Lung (tissue), 12 donors: Measurements from ENCODE around the gene TBX3. TPM values are rescaled to one million over a fixed set of nuclear protein-coding genes. Genes with fewer than 3 reads are reported as not detected.
"Not testable (repeated sequence)": the region's sequence is repeated elsewhere in the genome, so short reads cannot be mapped to it uniquely, and the experiment has no call there.

Experiments used
- ATAC-seq: fragments of 200-7000 bp; cut with Tn5 transposase; one replicate; pipeline ENCODE4 v1.9.1; 2020; ENCODE audit warnings: moderate number of reproducible peaks; ENCODE audit not compliant: insufficient read depth, low FRiP score
- DNase-seq, 3 donors: peaks; one replicate each; pipeline ENCODE4 v3.0.0-alpha.2; 2013 to 2017
- H3K27ac ChIP-seq, 2 donors: one replicate each; pipeline ENCODE4 v1.5.1; 2013; ENCODE audit warnings: mild to moderate bottlenecking in 2 of 2, moderate library complexity in 2 of 2, control low read depth in 1 of 2, inconsistent platforms in 1 of 2, low read depth in 1 of 2, low read length in 1 of 2
- H3K27me3 ChIP-seq, 3 donors: one replicate each; pipeline ENCODE4 v1.5.1; 2013; ENCODE audit warnings: low read length in 2 of 3; ENCODE audit not compliant: control insufficient read depth in 3 of 3, insufficient read depth in 3 of 3
- H3K36me3 ChIP-seq, 4 donors: one replicate each; pipeline ENCODE4 v1.5.1; 2013; ENCODE audit warnings: low read length in 4 of 4, mild to moderate bottlenecking in 1 of 4, moderate library complexity in 1 of 4; ENCODE audit not compliant: control insufficient read depth in 4 of 4, insufficient read depth in 4 of 4
- H3K4me1 ChIP-seq, 5 donors: one replicate each; pipeline ENCODE4 v1.5.1; 2013; ENCODE audit warnings: low read length in 5 of 5, mild to moderate bottlenecking in 2 of 5, moderate library complexity in 1 of 5; ENCODE audit not compliant: control insufficient read depth in 5 of 5, insufficient read depth in 5 of 5
- H3K4me3 ChIP-seq: one replicate; pipeline ENCODE4 v1.5.1; 2013; ENCODE audit warnings: mild to moderate bottlenecking, control low read depth, moderate library complexity
- H3K9ac ChIP-seq, 2 donors: one replicate each; pipeline ENCODE4 v1.5.1; 2013; ENCODE audit warnings: low read length in 2 of 2, control low read depth in 1 of 2; ENCODE audit not compliant: insufficient read depth in 1 of 2
- H3K9me3 ChIP-seq, 4 donors: one replicate each; pipeline ENCODE4 v1.5.1; 2013; ENCODE audit warnings: low read length in 3 of 4, mild to moderate bottlenecking in 1 of 4, moderate library complexity in 1 of 4; ENCODE audit not compliant: control insufficient read depth in 4 of 4, insufficient read depth in 3 of 4
- CTCF ChIP-seq: IDR thresholded peaks from 2 replicates; pipeline ENCODE4 v1.5.1; 2012; ENCODE audit warnings: mild to moderate bottlenecking; ENCODE audit errors: control extremely low read depth, extremely low read depth
- WGBS, 2 donors: extraction: QIAGEN DNeasy Blood & Tissue Kit; methylation state at CpG; one replicate each; pipeline ENCODE4 v1.1.7; 2013; 5-methylcytosine and 5-hydroxymethylcytosine counted together
- polyA plus RNA-seq, 2 donors: library from polyadenylated mRNA; stranded (reverse); fragments of 200-250 nt; gene quantifications; one replicate each; pipeline ENCODE4 v1.2.1, GENCODE V29; 2013
- total RNA-seq, 2 donors: library from RNA; depleted of rRNA in 1 of 2; stranded (reverse); fragments of >200 nt in 1 of 2; gene quantifications; one replicate each; pipeline ENCODE4 v1.2.1, GENCODE V29; 2014 to 2021
- donor health status: control.
- donor health status: control.
- donor health status: Bipolar disorder and iron deficiency.
- donor health status: healthy.
- donor health status: DM: yes; HTN: yes; CAD: no.

The TBX3 gene
- total and polyA plus RNA-seq, 4 donors = 19.3 to 126 (median 39.6) TPM

- Histone ChIP-seq H3K27me3 (no peaks in the 10 kb centered on the region), H3K4me1 (peaks cover 0 to 1% (median 0%) of the 10 kb centered on the region in 5 donors), H3K36me3 (no peaks in the 10 kb centered on the region), H3K9me3 (peaks cover 0 to 8% (median 1%) of the 10 kb centered on the region in 4 donors), H3K4me3 (no peak overlapping the region), H3K27ac (no peak overlapping the region), H3K9ac (no peak overlapping the region)
- no peak for TF ChIP-seq CTCF
- ATAC-seq (no peak), DNase-seq (peak in 2 of 3 donors; percentile 46 to 69)
- WGBS, 2 donors = 25 to 41% methylated on average over 4 of the region's 4 CpGs
Observed at GRCh38 chr12:114711689-114712152, 27.7 kb upstream of the TBX3 start.

- Histone ChIP-seq H3K4me3 (no peak overlapping the region), H3K27ac (no peak overlapping the region), H3K27me3 (no peaks in the 10 kb centered on the region), H3K4me1 (peaks cover 0 to 1% (median 0%) of the 10 kb centered on the region in 5 donors), H3K9me3 (peaks cover 0 to 8% (median 1%) of the 10 kb centered on the region in 4 donors), H3K9ac (peak overlapping the region in 1 of 2 donors; percentile 18), H3K36me3 (no peaks in the 10 kb centered on the region)
- ATAC-seq = no peak
- 28 to 51% methylated on average over 7 of the region's 7 CpGs for WGBS, 2 donors
- no peak for DNase-seq
- no peak for TF ChIP-seq CTCF
Observed at GRCh38 chr12:114710151-114710550, 26.2 kb upstream of the TBX3 start.

- H3K4me3 ChIP-seq = no peak overlapping the region
- no peak for ATAC-seq
Observed at GRCh38 chr12:114709112-114709511, 25.1 kb upstream of the TBX3 start.

GRCh38 chr12:114708598-114708997 is 24.6 kb upstream of the TBX3 start:
- not testable (repeated sequence) for H3K4me3 ChIP-seq, H3K9me3 ChIP-seq, H3K4me1 ChIP-seq, H3K36me3 ChIP-seq, DNase-seq, H3K27me3 ChIP-seq, H3K27ac ChIP-seq, ATAC-seq, H3K9ac ChIP-seq
- 90 to 95% methylated on average over 5 of the region's 5 CpGs for WGBS, 2 donors

More at GRCh38 chr12:114709112-114709511, 25.1 kb upstream of the TBX3 start:
- Histone ChIP-seq H3K9ac (no peak overlapping the region), H3K9me3 (peaks cover 0 to 8% (median 1%) of the 10 kb centered on the region in 4 donors), H3K27ac (no peak overlapping the region), H3K4me1 (peaks cover 0 to 3% (median 2%) of the 10 kb centered on the region in 5 donors), H3K36me3 (no peaks in the 10 kb centered on the region), H3K27me3 (no peaks in the 10 kb centered on the region)
- 91 to 94% methylated on average over 9 of the region's 9 CpGs for WGBS, 2 donors
- DNase-seq = no peak
- no peak for TF ChIP-seq CTCF
